Measurements from ENCODE around the gene TSSC4.

GRCh38 chr11:2369320-2369719 is 31.2 kb upstream of the TSSC4 start:
- no peak for TF ChIP-seq CTCF (conservative IDR thresholded peaks at IDR 0.05)
- no peak for TF ChIP-seq EZH2 (IDR thresholded peaks at IDR 0.05; ENCODE audit: low read depth)

Measured in PC-9 (cell line).